Measurements from ENCODE around the gene CYP3A7.
"Not testable (repeated sequence)": the region's sequence is repeated elsewhere in the genome, so short reads cannot be mapped to it uniquely, and the experiment has no call there.

- TF ChIP-seq SIN3A (IDR thresholded peaks at IDR 0.05; ENCODE audit: borderline replicate concordance, low read depth, low read length); CTCF (IDR thresholded peaks at IDR 0.05); FOXJ3 (CRISPR knock-in tag; IDR thresholded peaks at IDR 0.05); GABPA (IDR thresholded peaks at IDR 0.05; ENCODE audit: low read depth): not testable (repeated sequence)
- TF ChIP-seq, protein P1, sequence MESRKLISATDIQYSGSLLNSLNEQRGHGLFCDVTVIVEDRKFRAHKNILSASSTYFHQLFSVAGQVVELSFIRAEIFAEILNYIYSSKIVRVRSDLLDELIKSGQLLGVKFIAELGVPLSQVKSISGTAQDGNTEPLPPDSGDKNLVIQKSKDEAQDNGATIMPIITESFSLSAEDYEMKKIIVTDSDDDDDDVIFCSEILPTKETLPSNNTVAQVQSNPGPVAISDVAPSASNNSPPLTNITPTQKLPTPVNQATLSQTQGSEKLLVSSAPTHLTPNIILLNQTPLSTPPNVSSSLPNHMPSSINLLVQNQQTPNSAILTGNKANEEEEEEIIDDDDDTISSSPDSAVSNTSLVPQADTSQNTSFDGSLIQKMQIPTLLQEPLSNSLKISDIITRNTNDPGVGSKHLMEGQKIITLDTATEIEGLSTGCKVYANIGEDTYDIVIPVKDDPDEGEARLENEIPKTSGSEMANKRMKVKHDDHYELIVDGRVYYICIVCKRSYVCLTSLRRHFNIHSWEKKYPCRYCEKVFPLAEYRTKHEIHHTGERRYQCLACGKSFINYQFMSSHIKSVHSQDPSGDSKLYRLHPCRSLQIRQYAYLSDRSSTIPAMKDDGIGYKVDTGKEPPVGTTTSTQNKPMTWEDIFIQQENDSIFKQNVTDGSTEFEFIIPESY (IDR thresholded peaks at IDR 0.05; ENCODE audit: borderline replicate concordance, low read depth) = not testable (repeated sequence)
Observed at GRCh38 chr7:99746915-99747314, 11.9 kb upstream of the CYP3A7 start.

Data from SK-N-SH (cell line).